Measurements from ENCODE around the gene CACNA1C.

- TF ChIP-seq POLR2A (IDR thresholded peaks at IDR 0.05; ENCODE audit: low read depth, low read length): no peak
- TF ChIP-seq POLR2AphosphoS5 (IDR thresholded peaks at IDR 0.05; ENCODE audit: low read depth, low read length): no peak
- TF ChIP-seq TAF1 (IDR thresholded peaks at IDR 0.05; ENCODE audit: low read depth, low read length): no peak
- no peak for TF ChIP-seq POU2F2 (IDR thresholded peaks at IDR 0.05; ENCODE audit: low read depth, low read length)
- no peak for TF ChIP-seq PAX5 (IDR thresholded peaks at IDR 0.05; ENCODE audit: insufficient read depth, low read length, severe bottlenecking)
Measured at GRCh38 chr12:2208837-2209635, 156.2 kb downstream of the CACNA1C start.

All from GM12891 (cell line).